ENCODE results near the gene SELENOK.
"Not testable (repeated sequence)": the region's sequence is repeated elsewhere in the genome, so short reads cannot be mapped to it uniquely, and the experiment has no call there.

Gene SELENOK

DNA sequence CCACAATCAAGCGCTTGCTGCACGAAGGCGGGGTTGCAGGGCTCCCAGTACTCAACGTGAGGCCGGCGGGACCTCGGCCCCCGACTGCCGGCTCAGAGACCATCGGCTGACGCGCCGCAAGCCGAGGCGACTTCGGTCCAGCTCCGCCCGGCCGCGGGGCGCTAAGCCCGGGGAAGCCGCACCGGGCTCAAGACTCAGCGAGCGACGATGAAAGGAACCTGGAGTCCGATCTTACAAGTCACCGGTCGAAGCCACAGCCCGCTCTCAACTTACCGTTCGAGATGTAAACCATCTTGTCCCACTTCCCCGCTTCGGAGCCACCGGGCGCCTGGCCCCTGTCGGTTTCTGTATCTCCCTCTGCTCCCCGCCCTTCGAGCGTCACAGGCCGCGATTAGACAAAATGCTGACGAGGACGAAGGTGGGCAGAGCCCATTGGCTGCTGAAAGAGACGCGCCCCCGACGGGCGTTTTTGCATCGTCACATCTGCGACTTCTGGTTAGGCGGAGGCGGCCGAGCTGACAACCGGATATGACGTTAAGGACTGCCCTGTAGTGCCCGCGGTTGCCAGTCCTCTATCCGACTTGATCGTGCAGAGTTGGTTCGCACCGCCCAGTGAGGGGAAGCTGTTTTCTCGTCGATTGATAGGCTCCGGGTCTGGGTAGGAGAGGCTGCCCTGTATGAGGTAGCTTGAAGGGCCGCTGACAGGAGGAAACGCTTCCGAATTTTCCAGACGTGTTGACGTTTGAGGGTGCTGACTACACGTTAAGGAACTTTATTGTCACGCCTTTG is at the start of gene SELENOK:
Gene SELENOK (minus strand): TSS at position 363 of the 789 bp plus-strand sequence.
- peak; percentile 98 for DNase-seq

- DNase-seq, result no peak
Observed at GRCh38 chr3:53941184-53941583, 49.5 kb upstream of the SELENOK start.

GRCh38 chr3:53940623-53941022 is 49.0 kb upstream of the SELENOK start:
- no peak for DNase-seq

GRCh38 chr3:53939813-53940212 is 48.2 kb upstream of the SELENOK start:
- DNase-seq, result no peak

GRCh38 chr3:53939086-53939582 is 47.5 kb upstream of the SELENOK start:
- DNase-seq, result no peak

GRCh38 chr3:53938645-53939044 is 47.0 kb upstream of the SELENOK start:
- DNase-seq, result no peak

DNA sequence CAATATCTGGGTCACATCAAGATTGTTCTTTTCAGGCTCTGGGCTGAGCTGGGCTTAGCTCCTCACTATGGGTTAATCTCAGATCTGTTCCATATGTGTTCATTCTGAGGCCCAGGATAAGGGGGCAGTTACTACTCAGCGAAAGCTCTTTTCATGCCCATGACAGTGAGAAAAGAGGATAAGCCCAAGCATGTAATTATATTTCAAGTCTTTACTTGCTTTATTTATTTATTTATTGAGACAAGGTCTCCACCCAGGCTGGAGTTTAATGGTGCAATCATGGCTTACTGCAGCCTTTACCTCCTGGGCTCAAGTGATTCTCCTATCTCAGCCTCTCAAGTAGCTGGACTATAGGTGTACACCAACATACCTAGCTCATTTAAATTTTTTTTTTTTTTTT is 44.7 kb upstream of the SELENOK start:
- no peak for DNase-seq

GRCh38 chr3:53935283-53935901 is 43.7 kb upstream of the SELENOK start:
- no peak for DNase-seq

DNA sequence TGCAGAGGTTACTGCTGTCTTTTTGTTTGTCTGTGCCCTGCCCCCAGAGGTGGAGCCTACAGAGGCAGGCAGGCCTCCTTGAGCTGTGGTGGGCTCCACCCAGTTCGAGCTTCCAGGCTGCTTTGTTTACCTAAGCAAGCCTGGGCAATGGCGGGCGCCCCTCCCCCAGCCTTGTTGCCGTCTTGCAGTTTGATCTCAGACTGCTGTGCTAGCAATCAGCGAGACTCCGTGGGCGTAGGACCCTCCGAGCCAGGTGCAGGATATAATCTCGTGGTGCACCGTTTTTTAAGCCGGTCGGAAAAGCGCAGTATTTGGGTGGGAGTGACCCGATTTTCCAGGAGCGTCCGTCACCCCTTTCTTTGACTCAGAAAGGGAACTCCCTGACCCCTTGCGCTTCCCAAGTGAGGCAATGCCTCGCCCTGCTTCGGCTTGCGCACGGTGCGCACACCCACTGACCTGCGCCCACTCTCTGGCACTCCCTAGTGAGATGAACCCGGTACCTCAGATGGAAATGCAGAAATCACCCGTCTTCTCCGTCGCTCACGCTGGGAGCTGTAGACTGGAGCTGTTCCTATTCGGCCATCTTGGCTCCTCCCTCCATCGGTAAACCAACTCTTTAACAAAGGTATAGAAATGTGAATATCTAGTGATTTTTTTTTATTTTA is 35.7 kb upstream of the SELENOK start:
- not testable (repeated sequence) for DNase-seq

GRCh38 chr3:53921296-53921695 is 29.6 kb upstream of the SELENOK start:
- no peak for DNase-seq

DNA sequence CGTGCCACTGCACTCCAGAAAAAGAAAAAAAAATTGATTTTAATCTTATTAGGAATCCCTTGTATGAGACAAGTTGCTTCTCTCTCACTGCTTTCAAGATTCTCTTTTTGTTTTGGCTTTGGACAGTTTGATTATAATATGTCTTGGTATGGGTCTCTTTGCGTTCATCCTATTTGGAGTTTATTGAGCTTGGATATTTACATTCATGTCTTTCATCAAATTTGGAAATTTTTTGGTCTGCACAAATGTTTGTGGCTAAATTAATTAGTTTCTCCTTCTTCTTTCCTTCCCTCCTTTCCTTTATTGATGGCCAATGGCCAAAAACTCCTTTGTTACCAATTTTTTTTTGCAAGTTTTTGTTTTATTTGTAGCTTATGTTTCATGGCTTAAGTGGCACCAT is 28.1 kb upstream of the SELENOK start:
- DNase-seq, result no peak

DNA sequence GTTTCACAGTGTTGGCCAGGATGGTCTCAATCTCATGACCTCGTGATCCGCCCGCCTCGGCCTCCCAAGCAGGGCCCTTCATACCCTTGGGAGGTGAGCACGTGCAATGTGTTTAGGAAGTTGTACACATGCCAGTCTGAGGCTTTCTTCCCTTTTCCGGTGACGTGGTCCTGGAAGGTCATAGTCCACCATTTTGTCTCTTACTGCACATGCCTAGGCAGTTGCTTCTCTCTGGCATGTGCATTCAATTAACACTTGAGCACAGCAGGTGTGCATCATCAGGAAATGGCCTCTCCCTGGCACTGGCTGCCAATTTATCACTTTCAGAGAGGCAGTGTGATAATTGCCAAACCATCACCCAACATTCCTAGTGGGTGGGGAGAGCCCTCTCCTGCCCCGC is 21.7 kb upstream of the SELENOK start:
- DNase-seq, result no peak

- no peak for DNase-seq
Observed at GRCh38 chr3:53902711-53903110, 11.1 kb upstream of the SELENOK start.

- no peak for DNase-seq
Observed at GRCh38 chr3:53902067-53902466, 10.4 kb upstream of the SELENOK start.

DNA sequence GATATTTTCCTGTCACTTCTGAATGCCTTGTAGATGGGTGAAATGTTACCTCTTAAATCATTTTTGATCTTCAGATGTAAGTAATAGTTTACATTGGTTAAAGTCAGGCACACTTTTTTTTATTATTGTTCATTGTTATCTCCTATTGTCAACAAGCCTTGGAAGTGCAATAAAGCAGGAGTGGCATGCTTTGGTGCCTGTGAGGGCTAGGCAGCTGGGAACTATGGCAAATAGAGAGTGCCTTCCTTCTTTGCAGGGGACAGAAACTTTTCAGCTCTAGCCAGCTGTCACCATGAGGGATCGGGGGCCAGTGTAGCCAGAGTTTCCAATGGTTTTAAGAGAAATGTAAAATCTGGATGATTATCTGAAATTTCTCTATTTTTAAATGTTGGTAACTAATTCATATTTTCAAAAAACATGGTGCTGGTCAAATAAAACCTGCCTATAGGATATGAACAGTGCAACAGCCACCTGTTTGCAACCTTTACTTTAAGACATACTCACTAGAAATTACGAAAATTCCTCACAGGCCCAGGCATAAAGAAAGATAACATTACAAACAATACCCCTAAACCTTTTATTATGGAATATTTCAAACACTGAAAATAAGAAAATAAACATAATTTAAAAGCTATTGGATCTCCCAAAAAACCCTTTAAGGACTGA is 9.1 kb upstream of the SELENOK start:
- no peak for DNase-seq

- no peak for DNase-seq
Observed at GRCh38 chr3:53899750-53900149, 8.1 kb upstream of the SELENOK start.

- no peak for DNase-seq
Observed at GRCh38 chr3:53892286-53892637, 603 bp upstream of the SELENOK start.

DNA sequence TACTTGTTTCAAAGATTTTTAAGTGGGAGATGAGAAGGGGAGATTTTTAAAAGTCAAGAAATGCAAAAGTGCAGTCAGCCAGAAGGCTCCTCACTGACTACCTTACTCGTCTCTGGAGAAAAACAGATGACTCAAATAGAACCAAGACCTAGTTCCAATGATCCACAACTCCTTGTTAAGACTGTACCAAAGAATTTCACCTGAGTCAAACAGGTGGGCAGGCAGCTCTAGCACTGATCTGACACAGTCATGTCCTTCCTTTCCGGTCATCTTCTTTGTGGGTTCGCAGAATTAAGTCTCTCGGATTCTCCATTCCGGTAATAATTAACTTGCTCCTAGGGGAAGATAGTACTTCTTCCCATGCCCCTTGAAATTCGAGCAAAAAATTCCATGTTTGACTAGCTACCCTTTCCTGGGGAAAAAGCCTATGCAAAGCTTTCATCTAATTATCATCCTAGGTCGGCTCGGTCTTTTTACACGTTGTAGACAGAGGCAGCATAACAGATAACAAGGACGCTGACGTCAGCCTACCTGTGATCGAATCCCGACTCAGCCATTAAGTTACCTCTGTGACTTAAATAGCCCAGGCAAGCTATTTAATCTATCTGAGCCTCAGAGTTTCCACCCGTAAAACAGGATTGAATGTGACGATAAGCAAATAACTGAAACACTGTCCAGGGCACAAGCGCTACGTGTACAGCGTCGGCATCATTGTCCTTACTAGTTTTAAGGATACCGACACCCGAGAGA is 758 bp downstream of the SELENOK start:
- no peak for DNase-seq

DNA sequence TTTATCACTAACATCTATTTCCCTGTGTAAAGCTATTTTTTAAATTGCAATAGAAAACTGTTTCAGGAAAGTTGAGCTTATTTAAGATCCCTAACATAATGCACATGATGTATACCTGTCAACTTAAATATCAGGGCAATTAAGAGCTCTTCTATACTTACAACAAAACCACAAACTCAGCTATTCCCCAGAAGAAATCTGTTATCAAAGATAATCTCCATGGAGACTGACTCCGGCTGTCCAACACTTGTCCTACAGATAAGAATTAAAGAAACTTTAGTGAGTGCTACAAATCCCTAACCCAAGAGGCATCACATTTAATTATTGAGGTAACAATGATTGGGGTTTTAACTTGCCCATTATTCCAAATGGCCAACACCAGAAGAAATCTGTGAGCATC is 3.4 kb downstream of the SELENOK start:
- DNase-seq, result no peak

GRCh38 chr3:53887446-53887845 is 4.2 kb downstream of the SELENOK start:
- DNase-seq, result no peak

GRCh38 chr3:53885239-53885638 is 6.4 kb downstream of the SELENOK start:
- no peak for DNase-seq

DNA sequence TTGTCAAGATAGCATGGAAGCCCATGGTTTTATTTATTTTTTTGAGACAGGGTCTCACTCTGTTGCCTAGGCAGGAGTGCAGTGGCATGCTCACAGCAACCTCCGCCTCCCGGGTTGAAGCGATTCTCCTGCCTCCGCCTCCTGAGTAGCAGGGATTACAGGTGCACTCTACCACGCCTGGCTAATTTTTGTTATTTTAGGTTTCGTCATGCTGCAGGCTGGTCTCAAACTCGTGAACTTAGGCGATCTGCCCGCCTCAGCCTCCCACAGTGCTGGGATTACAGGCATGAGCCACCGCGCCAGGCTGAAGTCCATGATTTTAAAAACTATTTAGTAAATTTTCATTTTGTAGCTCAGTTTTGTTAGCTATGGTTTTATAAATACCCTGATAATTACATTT is 7.0 kb downstream of the SELENOK start:
- no peak for DNase-seq

DNA sequence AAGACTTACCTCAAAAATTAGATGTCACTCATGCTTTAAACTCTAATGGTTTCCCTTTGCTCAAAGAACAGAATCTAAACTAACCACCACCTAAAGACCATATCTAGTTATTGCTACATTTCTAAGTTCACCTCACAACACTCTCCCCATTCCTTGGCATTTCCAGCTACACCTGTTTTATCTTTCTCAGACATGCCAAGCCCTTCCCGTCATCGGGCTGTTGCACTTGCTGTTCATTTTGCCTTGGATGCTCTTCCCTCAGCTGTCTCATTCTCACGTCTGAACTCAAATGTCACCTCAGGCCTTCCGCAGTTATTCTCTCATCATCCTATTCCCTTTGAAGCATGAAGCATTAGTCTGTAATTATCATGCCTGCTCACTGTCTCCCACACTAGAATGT is 8.7 kb downstream of the SELENOK start:
- no peak for DNase-seq
